ENCODE data around the gene NUP62. TPM values are rescaled to one million over a fixed set of nuclear protein-coding genes. Genes with fewer than 3 reads are reported as not detected.

Gene NUP62
- total and polyA plus RNA-seq, 2 of the 8 experiments (the other 6 are each of a cell fraction or from before 2014, with no cell fraction given) = 50.0 to 107 TPM

GRCh38 chr19:49862391-49863253 is 66.7 kb downstream of the NUP62 start:
- Histone ChIP-seq H3K4me2 (ENCODE audit: insufficient read depth in 1 of 2, low read depth in 2 of 2, low read length in 2 of 2) (no peak overlapping the region), H4K8ac (ENCODE audit: extremely low read depth, insufficient read depth, low read length) (0 out of 2 replicates have a peak overlapping the region, but pooled peaks have one; percentile 28), H3K9ac (replicated peaks in 1 of 4; ENCODE audit: extremely low read depth in 1 of 4, low read depth in 3 of 4, low read length in 3 of 4) (no peak overlapping the region), H3K4me1 (replicated peaks in 1 of 4; ENCODE audit: control insufficient read depth in 3 of 4, insufficient read depth in 4 of 4, low read length in 3 of 4) (peaks cover 0 to 16% (median 4%) of the 10 kb centered on the region in 4 experiments; a peak in 5 of 7 replicates), H3K9me3 (ENCODE audit: insufficient read depth in 2 of 2, low read depth in 1 of 2, low read length in 1 of 2) (no peaks in the 10 kb centered on the region), H3K14ac (ENCODE audit: insufficient read length) (no peak overlapping the region), H3K27ac (ENCODE audit: low read depth, low read length) (no peak overlapping the region), H3K27me3 (replicated peaks in 1 of 4; ENCODE audit: control insufficient read depth in 3 of 4, extremely low read depth in 1 of 4, insufficient read depth in 3 of 4, low read length in 3 of 4) (no peaks in the 10 kb centered on the region), H2BK120ac (replicated peaks; ENCODE audit: low read depth, low read length) (no peak overlapping the region), H3K4ac (replicated peaks; ENCODE audit: insufficient read length, low read depth, low read length) (no peak overlapping the region), H4K5ac (ENCODE audit: insufficient read length, low read depth, low read length) (no peak overlapping the region), H3K79me1 (ENCODE audit: low read depth, low read length) (peaks cover 12% of the 10 kb centered on the region), H4K20me1 (replicated peaks in 1 of 2; ENCODE audit: control insufficient read depth in 1 of 2, insufficient read depth in 2 of 2, low read length in 2 of 2) (peaks cover 26 to 39% of the 10 kb centered on the region in 2 experiments), H2AFZ (ENCODE audit: low read length) (no peak overlapping the region), H3K4me3 (ENCODE audit: extremely low read depth in 1 of 4, insufficient read depth in 2 of 4, low read depth in 3 of 4, low read length in 4 of 4) (no peak overlapping the region), H3K79me2 (ENCODE audit: control insufficient read depth in 1 of 2, insufficient read depth in 2 of 2, low read length in 2 of 2) (peaks cover 0 to 27% of the 10 kb centered on the region in 2 experiments; a peak in 2 of 4 replicates), H2AK5ac (ENCODE audit: low read depth, low read length) (no peak overlapping the region), H3K23me2 (ENCODE audit: low read depth, low read length) (peaks cover 8% of the 10 kb centered on the region), H2BK20ac (ENCODE audit: low read length) (no peak overlapping the region), H3K18ac (ENCODE audit: extremely low read depth, low read length) (no peak overlapping the region), H2BK15ac (ENCODE audit: low read length) (no peak overlapping the region), H4K91ac (replicated peaks; ENCODE audit: insufficient read length, low read length) (no peak overlapping the region), H2BK12ac (ENCODE audit: low read depth, low read length) (0 out of 2 replicates have a peak overlapping the region, but pooled peaks have one; percentile 27), H3K23ac (ENCODE audit: insufficient read length) (no peak overlapping the region), H2BK5ac (ENCODE audit: low read depth, low read length) (peak overlapping the region; percentile 55), H3K36me3 (ENCODE audit: control insufficient read depth in 2 of 4, insufficient read depth in 4 of 4, low read length in 3 of 4) (peaks cover 25 to 60% (median 46%) of the 10 kb centered on the region in 4 experiments), H3K56ac (replicated peaks; ENCODE audit: insufficient read length, low read depth, low read length) (no peak overlapping the region)
- WGBS, 2 experiments (ENCODE audit: extremely low coverage in 1 of 2, insufficient coverage in 1 of 2, insufficient read length in 1 of 2, insufficient replicate concordance in 2 of 2, low coverage in 1 of 2, low lambda C conversion rate in 2 of 2, missing lambda C conversion rate in 1 of 2) = 92% methylated on average over 18 of the region's 49 CpGs; no CpG with 5 or more reads in 1 of the 2 experiments
- ChIA-PET CTCF (ENCODE audit: partially characterized antibody) (interaction anchor here (0.6 to 3.4 kb wide), 12 partner anchors 8 to 1125 kb away, joined by 3 to 13 read pairs (median 3); no protein-coding TSS in a partner anchor), POLR2A (ENCODE audit: partially characterized antibody) (interaction anchor here (0.7 to 12.4 kb wide), 10 partner anchors 9 to 293 kb away, joined by 3 to 247 read pairs (median 6); partner anchors contain the start of genes AKT1S1, PTOV1 and TBC1D17)
- peak; percentile 62 to 94 for DNase-seq (ENCODE audit: low read depth in 1 of 2, low spot score in 2 of 2)
- no peak for FAIRE-seq
- TF ChIP-seq BRCA1 (IDR thresholded peaks at IDR 0.05; ENCODE audit: low read depth, low read length) (no peak), PHF8 (conservative IDR thresholded peaks at IDR 0.05; ENCODE audit: low read depth, low read length) (no peak), POU5F1 (IDR thresholded peaks at IDR 0.05; ENCODE audit: low read depth, low read length) (no peak), RFX5 (IDR thresholded peaks at IDR 0.05; ENCODE audit: borderline replicate concordance, low read depth, low read length) (no peak), JUN (IDR thresholded peaks at IDR 0.05; ENCODE audit: low read depth, low read length) (no peak), TAF1 (IDR thresholded peaks at IDR 0.05; ENCODE audit: low read depth, low read length) (no peak), BACH1 (IDR thresholded peaks at IDR 0.05; ENCODE audit: low read length) (no peak), MAFK (IDR thresholded peaks at IDR 0.05; ENCODE audit: low read depth, low read length) (no peak), TAF7 (optimal IDR thresholded peaks at IDR 0.05; ENCODE audit: borderline replicate concordance, low read depth, low read length) (peak; percentile 41), NANOG (IDR thresholded peaks at IDR 0.05; ENCODE audit: insufficient read depth, low read depth, low read length, poor library complexity, severe bottlenecking) (no peak), SAP30 (IDR thresholded peaks at IDR 0.05; ENCODE audit: insufficient read depth, insufficient replicate concordance, low read length) (no peak), SRF (IDR thresholded peaks at IDR 0.05; ENCODE audit: low read depth, low read length) (no peak)

Data from H1 (cell line).